ENCODE data around the gene NUDT16L1.

The NUDT16L1 gene

DNA sequence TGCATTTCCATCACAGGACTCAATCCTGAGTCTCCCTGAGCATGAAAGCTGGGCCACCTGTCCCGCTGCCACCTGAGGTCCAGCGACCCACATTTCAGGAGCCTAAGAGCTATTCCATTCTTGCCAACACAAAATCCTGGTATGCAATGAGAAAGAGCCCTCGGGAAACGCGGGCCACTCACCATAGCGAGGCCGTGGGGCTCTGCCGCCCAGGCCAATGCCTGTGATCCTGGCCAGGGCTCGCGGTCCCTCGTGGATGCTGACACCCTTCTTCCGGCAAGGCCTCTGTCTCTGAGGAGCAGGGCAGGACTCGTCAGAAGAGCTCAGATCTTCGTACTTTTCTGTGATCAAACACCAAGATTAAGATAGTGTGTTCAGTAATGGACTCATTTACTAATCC, 11.6 kb downstream of the NUDT16L1 start:
- Histone ChIP-seq H3K4me2 (ENCODE audit: low read depth, low read length, poor library complexity, severe bottlenecking) (no peak overlapping the region), H3K4me1 (ENCODE audit: insufficient read depth, low read length, poor library complexity, severe bottlenecking) (no peaks in the 10 kb centered on the region), H3K9me2 (replicated peaks; ENCODE audit: low read depth, low read length) (no peaks in the 10 kb centered on the region), H3K4me3 (ENCODE audit: low read length, poor library complexity, severe bottlenecking) (no peak overlapping the region), H3K9ac (ENCODE audit: low read depth, low read length, poor library complexity, severe bottlenecking) (no peak overlapping the region), H4K20me1 (ENCODE audit: insufficient read depth, low read length, poor library complexity, severe bottlenecking) (no peaks in the 10 kb centered on the region), H2AFZ (ENCODE audit: low read length) (no peak overlapping the region), H3F3A (ENCODE audit: low read depth) (no peaks in the 10 kb centered on the region), H3K36me3 (ENCODE audit: insufficient read depth, low read length) (peaks cover 2% of the 10 kb centered on the region; the same call in 1 of the 2 replicates), H3K9me3 (ENCODE audit: insufficient read depth, low read depth, low read length) (no peaks in the 10 kb centered on the region), H3K79me2 (ENCODE audit: insufficient read depth, low read length) (no peaks in the 10 kb centered on the region), H3K27me3 (ENCODE audit: insufficient read depth, low read length, poor library complexity, severe bottlenecking) (no peaks in the 10 kb centered on the region)
- no peak for TF ChIP-seq EZH2phosphoT487 (IDR thresholded peaks at IDR 0.05; ENCODE audit: borderline replicate concordance)
- TF ChIP-seq, protein P1, sequence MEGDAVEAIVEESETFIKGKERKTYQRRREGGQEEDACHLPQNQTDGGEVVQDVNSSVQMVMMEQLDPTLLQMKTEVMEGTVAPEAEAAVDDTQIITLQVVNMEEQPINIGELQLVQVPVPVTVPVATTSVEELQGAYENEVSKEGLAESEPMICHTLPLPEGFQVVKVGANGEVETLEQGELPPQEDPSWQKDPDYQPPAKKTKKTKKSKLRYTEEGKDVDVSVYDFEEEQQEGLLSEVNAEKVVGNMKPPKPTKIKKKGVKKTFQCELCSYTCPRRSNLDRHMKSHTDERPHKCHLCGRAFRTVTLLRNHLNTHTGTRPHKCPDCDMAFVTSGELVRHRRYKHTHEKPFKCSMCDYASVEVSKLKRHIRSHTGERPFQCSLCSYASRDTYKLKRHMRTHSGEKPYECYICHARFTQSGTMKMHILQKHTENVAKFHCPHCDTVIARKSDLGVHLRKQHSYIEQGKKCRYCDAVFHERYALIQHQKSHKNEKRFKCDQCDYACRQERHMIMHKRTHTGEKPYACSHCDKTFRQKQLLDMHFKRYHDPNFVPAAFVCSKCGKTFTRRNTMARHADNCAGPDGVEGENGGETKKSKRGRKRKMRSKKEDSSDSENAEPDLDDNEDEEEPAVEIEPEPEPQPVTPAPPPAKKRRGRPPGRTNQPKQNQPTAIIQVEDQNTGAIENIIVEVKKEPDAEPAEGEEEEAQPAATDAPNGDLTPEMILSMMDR (conservative IDR thresholded peaks at IDR 0.05; ENCODE audit: low read length), result no peak

DNA sequence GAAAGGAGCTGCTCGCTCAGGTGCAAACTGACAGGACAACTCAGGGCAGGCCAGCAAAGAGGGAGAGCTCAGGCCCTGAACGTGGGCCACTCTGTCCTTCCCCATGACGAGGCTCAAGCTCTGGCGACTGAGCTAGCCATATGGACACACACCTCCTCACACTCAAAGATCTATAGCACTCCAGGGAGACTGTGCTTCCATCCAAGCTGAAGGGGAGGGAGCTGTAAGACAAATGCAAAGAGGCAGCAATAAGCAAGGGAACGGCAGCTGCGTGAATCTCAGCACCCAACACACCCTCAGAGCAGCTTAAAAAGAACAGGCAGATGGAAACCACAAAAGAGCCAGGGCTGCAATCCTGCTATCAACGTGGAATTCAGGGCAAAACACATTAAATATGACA, 13.5 kb downstream of the NUDT16L1 start:
- Histone ChIP-seq H2AFZ (ENCODE audit: low read length) (no peak overlapping the region), H3K9ac (ENCODE audit: low read depth, low read length, poor library complexity, severe bottlenecking) (no peak overlapping the region), H3K9me3 (ENCODE audit: insufficient read depth, low read depth, low read length) (no peaks in the 10 kb centered on the region), H3K4me2 (ENCODE audit: low read depth, low read length, poor library complexity, severe bottlenecking) (no peak overlapping the region), H4K20me1 (ENCODE audit: insufficient read depth, low read length, poor library complexity, severe bottlenecking) (no peaks in the 10 kb centered on the region), H3K4me1 (ENCODE audit: insufficient read depth, low read length, poor library complexity, severe bottlenecking) (no peaks in the 10 kb centered on the region), H3K79me2 (ENCODE audit: insufficient read depth, low read length) (no peaks in the 10 kb centered on the region), H3K9me2 (replicated peaks; ENCODE audit: low read depth, low read length) (no peaks in the 10 kb centered on the region), H3F3A (ENCODE audit: low read depth) (no peaks in the 10 kb centered on the region), H3K27me3 (ENCODE audit: insufficient read depth, low read length, poor library complexity, severe bottlenecking) (no peaks in the 10 kb centered on the region), H3K36me3 (ENCODE audit: insufficient read depth, low read length) (peaks cover 8% of the 10 kb centered on the region; the same call in 1 of the 2 replicates), H3K4me3 (ENCODE audit: low read length, poor library complexity, severe bottlenecking) (no peak overlapping the region)
- TF ChIP-seq, protein P1 (conservative IDR thresholded peaks at IDR 0.05; ENCODE audit: low read length), result no peak
- TF ChIP-seq EZH2phosphoT487 (IDR thresholded peaks at IDR 0.05; ENCODE audit: borderline replicate concordance), result no peak

DNA sequence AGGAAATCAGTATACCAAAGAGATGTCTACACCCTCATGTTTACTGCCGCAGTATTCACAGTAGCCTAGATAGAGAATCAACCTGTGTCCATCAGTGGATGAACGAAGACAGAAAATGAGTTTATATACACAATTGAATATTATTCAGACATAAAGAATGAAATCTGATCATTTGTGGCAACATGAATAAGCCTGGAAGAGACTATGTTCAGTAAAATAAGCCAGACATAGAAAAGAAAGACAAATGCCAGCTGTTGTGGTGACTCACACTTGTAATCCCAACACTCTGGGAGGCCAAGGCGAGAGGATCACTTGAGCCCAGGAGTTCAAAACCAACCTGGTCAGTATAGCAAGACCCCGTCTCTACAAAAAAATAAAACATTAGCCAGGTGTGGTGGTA, 16.1 kb downstream of the NUDT16L1 start:
- no peak for TF ChIP-seq EZH2phosphoT487 (IDR thresholded peaks at IDR 0.05; ENCODE audit: borderline replicate concordance)
- TF ChIP-seq, protein P1 (conservative IDR thresholded peaks at IDR 0.05; ENCODE audit: low read length), result no peak
- no peaks in the 10 kb centered on the region for H3K79me2 ChIP-seq (ENCODE audit: insufficient read depth, low read length)
- H3K9ac ChIP-seq (ENCODE audit: low read depth, low read length, poor library complexity, severe bottlenecking), result no peak overlapping the region
- no peak overlapping the region for H3K4me2 ChIP-seq (ENCODE audit: low read depth, low read length, poor library complexity, severe bottlenecking)
- H2AFZ ChIP-seq (ENCODE audit: low read length), result no peak overlapping the region
- H3F3A ChIP-seq (ENCODE audit: low read depth), result no peaks in the 10 kb centered on the region
- no peaks in the 10 kb centered on the region for H3K9me3 ChIP-seq (ENCODE audit: insufficient read depth, low read depth, low read length)
- H3K4me3 ChIP-seq (ENCODE audit: low read length, poor library complexity, severe bottlenecking), result no peak overlapping the region
- peaks cover 8% of the 10 kb centered on the region; the same call in 1 of the 2 replicates for H3K36me3 ChIP-seq (ENCODE audit: insufficient read depth, low read length)
- H3K27me3 ChIP-seq (ENCODE audit: insufficient read depth, low read length, poor library complexity, severe bottlenecking), result no peaks in the 10 kb centered on the region
- no peaks in the 10 kb centered on the region for H4K20me1 ChIP-seq (ENCODE audit: insufficient read depth, low read length, poor library complexity, severe bottlenecking)
- H3K9me2 ChIP-seq (replicated peaks; ENCODE audit: low read depth, low read length), result no peaks in the 10 kb centered on the region
- no peaks in the 10 kb centered on the region for H3K4me1 ChIP-seq (ENCODE audit: insufficient read depth, low read length, poor library complexity, severe bottlenecking)
